Measurements from ENCODE around the gene THSD7A.

Gene THSD7A

GRCh38 chr7:11707606-11708193 lies 124.3 kb downstream of the THSD7A start:
- Histone ChIP-seq H3K4me2 (ENCODE audit: low read depth, low read length) (no peak overlapping the region), H3K9me2 (replicated peaks; ENCODE audit: insufficient read depth, low read length) (no peaks in the 10 kb centered on the region), H3K36me3 (replicated peaks; ENCODE audit: insufficient read depth, low read length) (no peaks in the 10 kb centered on the region), H4K20me1 (ENCODE audit: insufficient read depth, low read length) (no peaks in the 10 kb centered on the region), H2AFZ (ENCODE audit: low read length) (no peak overlapping the region), H3K79me2 (ENCODE audit: low read length) (no peaks in the 10 kb centered on the region), H3K27ac (ENCODE audit: low read length) (no peak overlapping the region), H3K9me3 (replicated peaks; ENCODE audit: insufficient read depth, low read length) (no peaks in the 10 kb centered on the region), H3K4me3 (ENCODE audit: low read length) (no peak overlapping the region), H3K9ac (ENCODE audit: low read length) (no peak overlapping the region), H3F3A (ENCODE audit: insufficient read depth, low read length) (no peaks in the 10 kb centered on the region), H3K4me1 (ENCODE audit: low read length) (no peaks in the 10 kb centered on the region), H3K27me3 (replicated peaks; ENCODE audit: insufficient read depth, low read length) (no peaks in the 10 kb centered on the region)
- TF ChIP-seq EZH2phosphoT487 (IDR thresholded peaks at IDR 0.05; ENCODE audit: low read length) (no peak), CTCF (IDR thresholded peaks at IDR 0.05; ENCODE audit: low read length) (no peak), EZH2 (optimal IDR thresholded peaks at IDR 0.05; ENCODE audit: low read depth, low read length) (no peak)
- no peak for DNase-seq

GRCh38 chr7:11706666-11707605 lies 125.1 kb downstream of the THSD7A start:
- H3K79me2 ChIP-seq (ENCODE audit: low read length): no peaks in the 10 kb centered on the region
- DNase-seq: no peak

GRCh38 chr7:11703829-11704228 lies 128.2 kb downstream of the THSD7A start:
- no peak overlapping the region for H3K4me2 ChIP-seq (ENCODE audit: low read depth, low read length)
- DNase-seq: no peak
- H3K9me2 ChIP-seq (replicated peaks; ENCODE audit: insufficient read depth, low read length): no peaks in the 10 kb centered on the region
- H3K9ac ChIP-seq (ENCODE audit: low read length): no peak overlapping the region
- no peaks in the 10 kb centered on the region for H4K20me1 ChIP-seq (ENCODE audit: insufficient read depth, low read length)
- no peak for TF ChIP-seq EZH2 (optimal IDR thresholded peaks at IDR 0.05; ENCODE audit: low read depth, low read length)
- no peak for TF ChIP-seq EZH2phosphoT487 (IDR thresholded peaks at IDR 0.05; ENCODE audit: low read length)
- no peak for TF ChIP-seq CTCF (IDR thresholded peaks at IDR 0.05; ENCODE audit: low read length)
- no peak overlapping the region for H2AFZ ChIP-seq (ENCODE audit: low read length)
- no peaks in the 10 kb centered on the region for H3K36me3 ChIP-seq (replicated peaks; ENCODE audit: insufficient read depth, low read length)
- no peaks in the 10 kb centered on the region for H3K27me3 ChIP-seq (replicated peaks; ENCODE audit: insufficient read depth, low read length)
- no peaks in the 10 kb centered on the region for H3F3A ChIP-seq (ENCODE audit: insufficient read depth, low read length)
- no peaks in the 10 kb centered on the region for H3K79me2 ChIP-seq (ENCODE audit: low read length)
- no peak overlapping the region for H3K27ac ChIP-seq (ENCODE audit: low read length)
- no peaks in the 10 kb centered on the region for H3K9me3 ChIP-seq (replicated peaks; ENCODE audit: insufficient read depth, low read length)
- H3K4me1 ChIP-seq (ENCODE audit: low read length): no peaks in the 10 kb centered on the region
- H3K4me3 ChIP-seq (ENCODE audit: low read length): no peak overlapping the region

More at GRCh38 chr7:11706666-11707605, 125.1 kb downstream of the THSD7A start:
- H3K27me3 ChIP-seq (replicated peaks; ENCODE audit: insufficient read depth, low read length): no peaks in the 10 kb centered on the region
- H3K9me2 ChIP-seq (replicated peaks; ENCODE audit: insufficient read depth, low read length): no peaks in the 10 kb centered on the region
- no peaks in the 10 kb centered on the region for H4K20me1 ChIP-seq (ENCODE audit: insufficient read depth, low read length)
- H3F3A ChIP-seq (ENCODE audit: insufficient read depth, low read length): no peaks in the 10 kb centered on the region
- H2AFZ ChIP-seq (ENCODE audit: low read length): no peak overlapping the region
- no peaks in the 10 kb centered on the region for H3K36me3 ChIP-seq (replicated peaks; ENCODE audit: insufficient read depth, low read length)
- H3K9ac ChIP-seq (ENCODE audit: low read length): no peak overlapping the region
- H3K9me3 ChIP-seq (replicated peaks; ENCODE audit: insufficient read depth, low read length): no peaks in the 10 kb centered on the region
- no peaks in the 10 kb centered on the region for H3K4me1 ChIP-seq (ENCODE audit: low read length)
- no peak overlapping the region for H3K4me2 ChIP-seq (ENCODE audit: low read depth, low read length)
- TF ChIP-seq EZH2 (optimal IDR thresholded peaks at IDR 0.05; ENCODE audit: low read depth, low read length) (no peak), CTCF (IDR thresholded peaks at IDR 0.05; ENCODE audit: low read length) (no peak), EZH2phosphoT487 (IDR thresholded peaks at IDR 0.05; ENCODE audit: low read length) (no peak)
- no peak overlapping the region for H3K4me3 ChIP-seq (ENCODE audit: low read length)
- H3K27ac ChIP-seq (ENCODE audit: low read length): no peak overlapping the region
